Upper lobe of left lung (tissue), 4 donors: ENCODE measurements around the gene NFASC.

Experiments used
- POLR2A ChIP-seq, 4 donors: fragments of 450-650 bp; IDR thresholded peaks; one replicate each; pipeline ENCODE4 v1.5.1; 2016 to 2017; ENCODE audit warnings: antibody characterized with exemption in 4 of 4, mild to moderate bottlenecking in 2 of 4
- TF ChIP-seq, protein P1 (sequence below), 6 experiments: fragments of 450-650 bp in 4 of 6; fragments of 200-600 bp in 2 of 6; sonication (generic) in 2 of 6; IDR thresholded peaks; one replicate each; pipeline ENCODE4 v1.5.1; 2016 to 2019; ENCODE audit warnings: antibody characterized with exemption in 6 of 6

DNA sequence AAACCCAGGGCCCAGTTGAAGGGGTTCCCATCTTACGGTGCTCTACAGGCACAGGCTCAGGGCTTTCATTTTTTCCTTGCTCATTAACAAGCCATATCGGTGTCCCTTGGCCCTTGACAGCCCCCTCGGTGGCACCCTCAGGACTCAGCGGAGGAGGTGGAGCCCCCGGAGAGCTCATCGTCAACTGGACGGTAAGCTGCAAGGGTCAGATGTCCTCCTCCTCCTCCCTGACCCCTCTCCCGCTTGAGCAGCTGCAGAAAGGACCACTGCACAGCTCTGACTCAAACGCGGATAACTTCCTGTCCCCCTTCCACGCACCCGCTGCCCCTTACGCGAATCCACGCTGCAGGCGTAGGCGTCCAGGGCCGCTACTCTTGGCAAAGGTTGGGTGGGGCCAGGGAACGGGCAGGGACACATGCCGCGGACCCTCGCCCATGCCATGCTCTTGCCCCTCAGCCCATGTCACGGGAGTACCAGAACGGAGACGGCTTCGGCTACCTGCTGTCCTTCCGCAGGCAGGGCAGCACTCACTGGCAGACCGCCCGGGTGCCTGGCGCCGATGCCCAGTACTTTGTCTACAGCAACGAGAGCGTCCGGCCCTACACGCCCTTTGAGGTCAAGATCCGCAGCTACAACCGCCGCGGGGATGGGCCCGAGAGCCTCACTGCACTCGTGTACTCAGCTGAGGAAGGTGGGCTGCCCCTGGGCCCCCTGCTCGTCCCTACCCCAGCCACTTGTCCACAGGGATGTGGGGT, 198.9 kb downstream of the NFASC start:
- TF ChIP-seq, protein P1, sequence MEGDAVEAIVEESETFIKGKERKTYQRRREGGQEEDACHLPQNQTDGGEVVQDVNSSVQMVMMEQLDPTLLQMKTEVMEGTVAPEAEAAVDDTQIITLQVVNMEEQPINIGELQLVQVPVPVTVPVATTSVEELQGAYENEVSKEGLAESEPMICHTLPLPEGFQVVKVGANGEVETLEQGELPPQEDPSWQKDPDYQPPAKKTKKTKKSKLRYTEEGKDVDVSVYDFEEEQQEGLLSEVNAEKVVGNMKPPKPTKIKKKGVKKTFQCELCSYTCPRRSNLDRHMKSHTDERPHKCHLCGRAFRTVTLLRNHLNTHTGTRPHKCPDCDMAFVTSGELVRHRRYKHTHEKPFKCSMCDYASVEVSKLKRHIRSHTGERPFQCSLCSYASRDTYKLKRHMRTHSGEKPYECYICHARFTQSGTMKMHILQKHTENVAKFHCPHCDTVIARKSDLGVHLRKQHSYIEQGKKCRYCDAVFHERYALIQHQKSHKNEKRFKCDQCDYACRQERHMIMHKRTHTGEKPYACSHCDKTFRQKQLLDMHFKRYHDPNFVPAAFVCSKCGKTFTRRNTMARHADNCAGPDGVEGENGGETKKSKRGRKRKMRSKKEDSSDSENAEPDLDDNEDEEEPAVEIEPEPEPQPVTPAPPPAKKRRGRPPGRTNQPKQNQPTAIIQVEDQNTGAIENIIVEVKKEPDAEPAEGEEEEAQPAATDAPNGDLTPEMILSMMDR (IDR thresholded peaks at IDR 0.05): no peak
- TF ChIP-seq POLR2A (IDR thresholded peaks at IDR 0.05): no peak
